HepG2 (cell line): ENCODE data around the gene DQX1. TPM values are rescaled to one million over a fixed set of nuclear protein-coding genes. Genes with fewer than 3 reads are reported as not detected.

Experiments used
- ARNTL ChIP-seq: sonication (generic); formaldehyde crosslinking; IDR thresholded peaks from 2 replicates; pipeline ENCODE4 v1.4.0; 2020; ENCODE audit warnings: mild to moderate bottlenecking, missing genetic modification reagents
- CHD2 ChIP-seq: IDR thresholded peaks from 2 replicates; pipeline ENCODE4 v1.6.1; 2011; ENCODE audit warnings: low read depth, low read length, improper control_type of control experiment
- DR1 ChIP-seq: sonication (generic); formaldehyde crosslinking; IDR thresholded peaks from 2 replicates; pipeline ENCODE4 v1.8.0; 2021; ENCODE audit warnings: mild to moderate bottlenecking, missing genetic modification reagents, inconsistent platforms
- EP300 ChIP-seq, 3 experiments: sonication (generic) in 1 of 3; formaldehyde crosslinking in 1 of 3; IDR thresholded peaks; 2 replicates each; pipeline versions ENCODE4 v1.5.1 to v1.6.1; 2011 to 2020; ENCODE audit warnings: low read depth in 2 of 3, low read length in 2 of 3, borderline replicate concordance in 1 of 3, improper control_type of control experiment in 1 of 3, mild to moderate bottlenecking in 1 of 3, missing genetic modification reagents in 1 of 3, moderate library complexity in 1 of 3
- KDM5A ChIP-seq: fragments of 200-600 bp; sonication (generic); IDR thresholded peaks from 2 replicates; pipeline ENCODE4 v1.7.0; 2018; ENCODE audit warnings: antibody characterized with exemption, mild to moderate bottlenecking, low read length, borderline replicate concordance
- NR2C2 ChIP-seq: sonication (generic); formaldehyde crosslinking; IDR thresholded peaks from 2 replicates; pipeline ENCODE4 v1.4.0; 2020; ENCODE audit warnings: missing genetic modification reagents, mild to moderate bottlenecking, moderate library complexity, borderline replicate concordance
- NR3C1 ChIP-seq: sonication (generic); formaldehyde crosslinking; IDR thresholded peaks from 2 replicates; pipeline ENCODE4 v1.4.0; 2020; ENCODE audit warnings: missing genetic modification reagents
- RORA ChIP-seq: sonication (generic); formaldehyde crosslinking; IDR thresholded peaks from 2 replicates; pipeline ENCODE4 v1.5.0; 2020; ENCODE audit warnings: mild to moderate bottlenecking, missing genetic modification reagents, moderate library complexity
- SAP130 ChIP-seq: IDR thresholded peaks from 2 replicates; pipeline ENCODE4 v1.6.1; 2016; ENCODE audit warnings: low read depth
- WIZ ChIP-seq: sonication (generic); formaldehyde crosslinking; IDR thresholded peaks from 2 replicates; pipeline ENCODE4 v1.5.1; 2020; ENCODE audit warnings: mild to moderate bottlenecking, missing genetic modification reagents
- ZBTB42 ChIP-seq: sonication (generic); formaldehyde crosslinking; IDR thresholded peaks from 2 replicates; pipeline ENCODE4 v1.5.0; 2020; ENCODE audit warnings: mild to moderate bottlenecking, missing genetic modification reagents
- ZFP36L1 ChIP-seq: sonication (generic); formaldehyde crosslinking; IDR thresholded peaks from 2 replicates; pipeline ENCODE4 v1.8.0; 2022; ENCODE audit warnings: mild to moderate bottlenecking, missing genetic modification reagents, moderate library complexity
- ZNF350 ChIP-seq: sonication (generic); formaldehyde crosslinking; IDR thresholded peaks from 2 replicates; pipeline ENCODE4 v1.4.0; 2020; ENCODE audit warnings: mild to moderate bottlenecking, low read depth, missing genetic modification reagents, borderline replicate concordance
- ZNF879 ChIP-seq: sonication (generic); formaldehyde crosslinking; IDR thresholded peaks from 2 replicates; pipeline ENCODE4 v1.8.1; 2023; ENCODE audit warnings: missing genetic modification reagents
- polyA plus RNA-seq, 8 experiments: library from polyadenylated mRNA; depleted of rRNA in 3 of 8; stranded (reverse) in 7 of 8; unstranded in 1 of 8; fragments of >200 nt; fragmentation: Illumina TruSeq in 4 of 8; extraction: Trizol in 4 of 8; gene quantifications; 2 replicates each; pipeline versions ENCODE4 v1.2.1 to v1.2.3, GENCODE V29; 2011 to 2016; ENCODE audit warnings: low read depth in 4 of 8, missing spikeins in 1 of 8, mixed read lengths in 1 of 8; ENCODE audit not compliant: insufficient read depth in 1 of 8
- total RNA-seq, 5 experiments: library from RNA; depleted of rRNA; stranded (reverse); fragments of >200 nt; fragmentation: Illumina TruSeq; extraction: Trizol; gene quantifications; 2 replicates each; pipeline ENCODE4 v1.2.3, GENCODE V29; 2016; ENCODE audit warnings: low read depth in 1 of 5
- TF ChIP-seq, protein P1 (sequence below): sonication (generic); formaldehyde crosslinking; IDR thresholded peaks from 2 replicates; pipeline ENCODE4 v1.5.0; 2020; ENCODE audit warnings: missing genetic modification reagents
- TF ChIP-seq, protein P2 (sequence below): sonication (generic); formaldehyde crosslinking; IDR thresholded peaks from 2 replicates; pipeline ENCODE4 v1.5.1; 2020; ENCODE audit warnings: mild to moderate bottlenecking, missing genetic modification reagents, borderline replicate concordance
- TF ChIP-seq, protein P3 (sequence below): sonication (generic); formaldehyde crosslinking; IDR thresholded peaks from 2 replicates; pipeline ENCODE4 v1.4.0; 2020; ENCODE audit warnings: missing genetic modification reagents, borderline replicate concordance
- TF ChIP-seq, protein P4 (sequence below): sonication (generic); formaldehyde crosslinking; IDR thresholded peaks from 2 replicates; pipeline ENCODE4 v1.8.1; 2023; ENCODE audit warnings: mild to moderate bottlenecking, inconsistent platforms, moderate library complexity, missing genetic modification reagents, borderline replicate concordance

DQX1 gene
- total and polyA plus RNA-seq, 2 of the 13 experiments (the other 11 are each of a cell fraction or from before 2014, with no cell fraction given), result 27.6 to 89.8 TPM

DNA sequence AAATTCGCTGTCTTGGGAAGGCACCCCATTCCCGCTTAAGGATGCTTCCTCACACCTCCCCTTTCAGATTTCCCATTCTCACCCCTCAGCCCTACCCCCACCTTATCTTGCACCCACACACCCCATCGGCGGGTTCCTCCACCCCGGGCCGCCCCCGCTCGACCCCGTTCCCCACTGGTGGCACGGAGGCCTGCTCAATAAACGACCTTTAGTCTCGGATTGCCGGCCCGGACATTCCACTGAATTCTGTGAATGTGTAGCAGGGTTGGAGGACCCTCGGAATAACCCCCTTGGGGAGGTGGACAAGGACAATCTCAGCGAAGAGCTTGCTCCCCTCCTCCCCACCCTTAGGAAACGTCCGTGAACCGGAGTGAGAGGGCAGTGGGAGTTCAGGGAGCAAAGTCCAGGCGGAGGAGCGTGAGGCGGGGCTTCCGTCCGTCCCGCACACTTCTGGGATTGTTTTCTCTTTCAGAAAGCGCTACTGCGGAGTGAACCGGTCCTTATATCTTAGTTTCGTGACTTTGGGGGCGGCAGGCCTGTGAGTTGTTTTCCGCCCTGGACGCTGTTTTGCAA lies 23.8 kb downstream of the DQX1 start (continued):
- 0 out of 2 replicates have a peak, but pooled peaks have one; percentile 29 for TF ChIP-seq KDM5A
- peak; percentile 73; a peak in 3 of 4 replicates for TF ChIP-seq EP300 (IDR thresholded peaks at IDR 0.05; ENCODE audit: low read depth in 2 of 2, low read length in 2 of 2)
- peak; percentile 75 for TF ChIP-seq EP300 (CRISPR knock-in tag; IDR thresholded peaks at IDR 0.05; ENCODE audit: borderline replicate concordance)
- TF ChIP-seq ZBTB42, result 0 out of 2 replicates have a peak, but pooled peaks have one; percentile 69
- TF ChIP-seq, protein P1, sequence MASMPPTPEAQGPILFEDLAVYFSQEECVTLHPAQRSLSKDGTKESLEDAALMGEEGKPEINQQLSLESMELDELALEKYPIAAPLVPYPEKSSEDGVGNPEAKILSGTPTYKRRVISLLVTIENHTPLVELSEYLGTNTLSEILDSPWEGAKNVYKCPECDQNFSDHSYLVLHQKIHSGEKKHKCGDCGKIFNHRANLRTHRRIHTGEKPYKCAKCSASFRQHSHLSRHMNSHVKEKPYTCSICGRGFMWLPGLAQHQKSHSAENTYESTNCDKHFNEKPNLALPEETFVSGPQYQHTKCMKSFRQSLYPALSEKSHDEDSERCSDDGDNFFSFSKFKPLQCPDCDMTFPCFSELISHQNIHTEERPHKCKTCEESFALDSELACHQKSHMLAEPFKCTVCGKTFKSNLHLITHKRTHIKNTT (CRISPR knock-in tag), result no peak
- TF ChIP-seq SAP130 (CRISPR knock-in tag), result peak; percentile 91
- TF ChIP-seq, protein P2, sequence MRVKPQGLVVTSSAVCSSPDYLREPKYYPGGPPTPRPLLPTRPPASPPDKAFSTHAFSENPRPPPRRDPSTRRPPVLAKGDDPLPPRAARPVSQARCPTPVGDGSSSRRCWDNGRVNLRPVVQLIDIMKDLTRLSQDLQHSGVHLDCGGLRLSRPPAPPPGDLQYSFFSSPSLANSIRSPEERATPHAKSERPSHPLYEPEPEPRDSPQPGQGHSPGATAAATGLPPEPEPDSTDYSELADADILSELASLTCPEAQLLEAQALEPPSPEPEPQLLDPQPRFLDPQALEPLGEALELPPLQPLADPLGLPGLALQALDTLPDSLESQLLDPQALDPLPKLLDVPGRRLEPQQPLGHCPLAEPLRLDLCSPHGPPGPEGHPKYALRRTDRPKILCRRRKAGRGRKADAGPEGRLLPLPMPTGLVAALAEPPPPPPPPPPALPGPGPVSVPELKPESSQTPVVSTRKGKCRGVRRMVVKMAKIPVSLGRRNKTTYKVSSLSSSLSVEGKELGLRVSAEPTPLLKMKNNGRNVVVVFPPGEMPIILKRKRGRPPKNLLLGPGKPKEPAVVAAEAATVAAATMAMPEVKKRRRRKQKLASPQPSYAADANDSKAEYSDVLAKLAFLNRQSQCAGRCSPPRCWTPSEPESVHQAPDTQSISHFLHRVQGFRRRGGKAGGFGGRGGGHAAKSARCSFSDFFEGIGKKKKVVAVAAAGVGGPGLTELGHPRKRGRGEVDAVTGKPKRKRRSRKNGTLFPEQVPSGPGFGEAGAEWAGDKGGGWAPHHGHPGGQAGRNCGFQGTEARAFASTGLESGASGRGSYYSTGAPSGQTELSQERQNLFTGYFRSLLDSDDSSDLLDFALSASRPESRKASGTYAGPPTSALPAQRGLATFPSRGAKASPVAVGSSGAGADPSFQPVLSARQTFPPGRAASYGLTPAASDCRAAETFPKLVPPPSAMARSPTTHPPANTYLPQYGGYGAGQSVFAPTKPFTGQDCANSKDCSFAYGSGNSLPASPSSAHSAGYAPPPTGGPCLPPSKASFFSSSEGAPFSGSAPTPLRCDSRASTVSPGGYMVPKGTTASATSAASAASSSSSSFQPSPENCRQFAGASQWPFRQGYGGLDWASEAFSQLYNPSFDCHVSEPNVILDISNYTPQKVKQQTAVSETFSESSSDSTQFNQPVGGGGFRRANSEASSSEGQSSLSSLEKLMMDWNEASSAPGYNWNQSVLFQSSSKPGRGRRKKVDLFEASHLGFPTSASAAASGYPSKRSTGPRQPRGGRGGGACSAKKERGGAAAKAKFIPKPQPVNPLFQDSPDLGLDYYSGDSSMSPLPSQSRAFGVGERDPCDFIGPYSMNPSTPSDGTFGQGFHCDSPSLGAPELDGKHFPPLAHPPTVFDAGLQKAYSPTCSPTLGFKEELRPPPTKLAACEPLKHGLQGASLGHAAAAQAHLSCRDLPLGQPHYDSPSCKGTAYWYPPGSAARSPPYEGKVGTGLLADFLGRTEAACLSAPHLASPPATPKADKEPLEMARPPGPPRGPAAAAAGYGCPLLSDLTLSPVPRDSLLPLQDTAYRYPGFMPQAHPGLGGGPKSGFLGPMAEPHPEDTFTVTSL (CRISPR knock-in tag), result peak; percentile 55; the same call in 1 of the 2 replicates
- TF ChIP-seq RORA (CRISPR knock-in tag), result no peak
- TF ChIP-seq NR2C2 (CRISPR knock-in tag), result peak; percentile 94
- TF ChIP-seq, protein P3, sequence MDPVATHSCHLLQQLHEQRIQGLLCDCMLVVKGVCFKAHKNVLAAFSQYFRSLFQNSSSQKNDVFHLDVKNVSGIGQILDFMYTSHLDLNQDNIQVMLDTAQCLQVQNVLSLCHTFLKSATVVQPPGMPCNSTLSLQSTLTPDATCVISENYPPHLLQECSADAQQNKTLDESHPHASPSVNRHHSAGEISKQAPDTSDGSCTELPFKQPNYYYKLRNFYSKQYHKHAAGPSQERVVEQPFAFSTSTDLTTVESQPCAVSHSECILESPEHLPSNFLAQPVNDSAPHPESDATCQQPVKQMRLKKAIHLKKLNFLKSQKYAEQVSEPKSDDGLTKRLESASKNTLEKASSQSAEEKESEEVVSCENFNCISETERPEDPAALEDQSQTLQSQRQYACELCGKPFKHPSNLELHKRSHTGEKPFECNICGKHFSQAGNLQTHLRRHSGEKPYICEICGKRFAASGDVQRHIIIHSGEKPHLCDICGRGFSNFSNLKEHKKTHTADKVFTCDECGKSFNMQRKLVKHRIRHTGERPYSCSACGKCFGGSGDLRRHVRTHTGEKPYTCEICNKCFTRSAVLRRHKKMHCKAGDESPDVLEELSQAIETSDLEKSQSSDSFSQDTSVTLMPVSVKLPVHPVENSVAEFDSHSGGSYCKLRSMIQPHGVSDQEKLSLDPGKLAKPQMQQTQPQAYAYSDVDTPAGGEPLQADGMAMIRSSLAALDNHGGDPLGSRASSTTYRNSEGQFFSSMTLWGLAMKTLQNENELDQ, result peak; percentile 65; the same call in 1 of the 2 replicates
- TF ChIP-seq ZNF879, result peak; percentile 33; the same call in 1 of the 2 replicates
- no peak for TF ChIP-seq NR3C1 (CRISPR knock-in tag)
- TF ChIP-seq ARNTL (CRISPR knock-in tag), result no peak
- no peak for TF ChIP-seq ZFP36L1 (CRISPR knock-in tag)
- TF ChIP-seq CHD2, result no peak; the same call in none of the 2 replicates
- no peak; the same call in 1 of the 2 replicates for TF ChIP-seq DR1
- TF ChIP-seq WIZ (CRISPR knock-in tag), result no peak
- TF ChIP-seq, protein P4, sequence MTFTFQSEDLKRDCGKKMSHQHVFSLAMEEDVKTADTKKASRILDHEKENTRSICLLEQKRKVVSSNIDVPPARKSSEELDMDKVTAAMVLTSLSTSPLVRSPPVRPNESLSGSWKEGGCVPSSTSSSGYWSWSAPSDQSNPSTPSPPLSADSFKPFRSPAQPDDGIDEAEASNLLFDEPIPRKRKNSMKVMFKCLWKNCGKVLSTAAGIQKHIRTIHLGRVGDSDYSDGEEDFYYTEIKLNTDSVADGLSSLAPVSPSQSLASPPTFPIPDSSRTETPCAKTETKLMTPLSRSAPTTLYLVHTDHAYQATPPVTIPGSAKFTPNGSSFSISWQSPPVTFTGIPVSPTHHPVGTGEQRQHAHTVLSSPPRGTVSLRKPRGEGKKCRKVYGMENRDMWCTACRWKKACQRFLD (CRISPR knock-in tag), result no peak
- TF ChIP-seq ZNF350, result 0 out of 2 replicates have a peak, but pooled peaks have one; percentile 49
